Daoy (cell line): Measurements from ENCODE around the gene ZDHHC11B. TPM values are rescaled to one million over a fixed set of nuclear protein-coding genes. Genes with fewer than 3 reads are reported as not detected.
"Not testable (repeated sequence)": the region's sequence is repeated elsewhere in the genome, so short reads cannot be mapped to it uniquely, and the experiment has no call there.

Experiments
- DNase-seq: peaks from one replicate; pipeline ENCODE4 v3.0.0-alpha.2; 2015; ENCODE audit warnings: low read depth
- total RNA-seq: library from RNA; depleted of rRNA; stranded (reverse); fragments of >200 nt; shearing (Covaris generic); gene quantifications from 2 replicates; pipeline ENCODE4 v1.2.3, GENCODE V29; 2014

The ZDHHC11B gene
- total RNA-seq, 1 experiment from 2014 or later = under 0.01 TPM

DNA sequence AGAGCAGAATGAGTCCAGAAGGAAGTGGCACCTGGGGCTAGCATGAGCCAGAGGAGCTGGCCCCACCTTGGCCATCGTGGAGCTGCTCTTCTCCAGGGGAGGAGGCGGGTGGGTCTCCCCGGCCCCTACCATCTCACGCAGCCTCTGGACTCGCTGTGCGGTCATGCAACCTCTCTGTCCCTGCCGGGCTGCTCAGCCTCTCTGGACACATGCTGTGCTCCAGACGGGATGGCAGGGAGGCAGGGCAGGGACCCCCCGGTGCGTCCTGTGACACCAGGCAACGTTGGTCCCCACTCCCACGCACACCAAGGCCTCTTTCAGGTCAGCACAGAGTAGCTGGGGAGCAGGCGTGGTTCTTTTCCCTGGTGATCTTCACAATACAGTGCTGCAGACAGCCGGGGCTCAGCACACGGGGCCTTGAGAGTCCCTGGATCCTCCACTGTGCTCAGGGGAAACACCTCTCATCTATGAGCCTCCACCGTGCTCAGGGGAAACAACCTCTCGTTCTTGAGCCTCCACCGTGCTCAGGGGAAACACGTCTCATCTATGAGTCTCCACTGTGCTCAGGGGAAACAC lies 30.9 kb downstream of the ZDHHC11B start:
- DNase-seq = not testable (repeated sequence)

DNA sequence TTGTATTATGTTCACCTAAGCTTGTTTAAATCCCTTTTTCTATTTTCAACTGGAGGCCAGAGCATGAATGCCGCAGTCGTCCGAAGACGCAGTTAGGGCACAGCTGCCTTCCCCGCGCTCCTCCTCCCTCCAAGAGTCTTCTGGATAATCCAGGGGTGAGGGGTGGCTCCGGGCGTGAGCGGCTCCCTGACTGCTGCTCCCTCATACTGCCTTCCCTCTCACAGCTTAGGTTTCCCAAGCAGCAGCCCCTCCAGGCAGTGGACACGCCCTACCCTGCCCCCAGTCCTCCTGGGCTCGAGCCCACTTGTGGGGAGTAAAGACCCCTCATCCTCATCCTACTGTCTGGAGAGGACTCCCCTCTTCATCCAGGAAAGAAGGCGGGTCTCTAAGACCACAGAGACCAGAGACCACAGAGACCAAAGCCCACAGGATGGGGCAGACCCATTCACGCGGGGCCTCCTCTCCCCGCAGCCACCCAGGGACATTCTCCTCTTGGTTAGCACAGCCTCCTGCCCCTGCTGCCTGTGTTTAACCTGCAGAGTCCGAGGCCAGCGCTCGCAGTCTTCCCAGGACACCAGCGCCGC lies 31.9 kb downstream of the ZDHHC11B start:
- DNase-seq = not testable (repeated sequence)

DNA sequence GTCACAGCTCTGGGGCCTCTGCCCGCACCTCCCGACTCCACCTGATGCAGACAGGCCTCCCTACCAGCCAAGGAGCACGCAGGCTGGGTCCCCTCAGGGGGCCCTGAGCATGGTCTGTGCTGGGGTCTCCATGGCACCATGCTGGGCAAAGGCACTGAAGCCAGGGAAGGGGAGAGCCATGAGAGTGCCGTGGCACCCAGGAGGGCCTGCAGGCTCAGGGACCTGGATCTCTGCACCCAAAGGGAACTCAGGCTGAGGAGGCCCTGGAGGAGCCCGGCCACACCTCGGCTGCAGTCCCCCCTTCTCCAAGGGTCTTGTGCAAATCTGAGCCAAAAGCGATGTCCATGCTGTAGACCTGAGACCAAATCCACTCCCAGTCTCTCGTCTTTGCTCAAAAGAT lies 32.5 kb downstream of the ZDHHC11B start:
- DNase-seq = not testable (repeated sequence)

DNA sequence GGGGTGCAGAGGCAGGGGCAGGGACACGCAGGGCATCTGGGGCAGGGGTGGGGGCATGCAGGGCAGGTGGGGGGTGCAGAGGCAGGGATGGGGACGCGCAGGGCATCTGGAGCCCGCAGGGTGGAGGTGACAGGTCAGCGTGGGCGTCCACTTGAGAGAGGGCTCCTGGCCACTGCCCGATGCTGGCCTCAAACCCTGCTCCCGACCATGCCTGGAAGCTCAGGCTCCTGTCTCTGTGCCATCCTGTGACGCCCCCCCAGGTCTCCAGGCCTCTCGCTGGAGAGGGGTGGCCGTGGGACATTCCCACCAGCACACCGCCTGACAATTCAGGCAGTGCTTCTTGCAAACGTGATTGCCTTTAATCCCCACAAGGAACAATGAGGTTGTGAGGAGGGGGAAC lies 33.0 kb downstream of the ZDHHC11B start:
- DNase-seq = no peak

DNA sequence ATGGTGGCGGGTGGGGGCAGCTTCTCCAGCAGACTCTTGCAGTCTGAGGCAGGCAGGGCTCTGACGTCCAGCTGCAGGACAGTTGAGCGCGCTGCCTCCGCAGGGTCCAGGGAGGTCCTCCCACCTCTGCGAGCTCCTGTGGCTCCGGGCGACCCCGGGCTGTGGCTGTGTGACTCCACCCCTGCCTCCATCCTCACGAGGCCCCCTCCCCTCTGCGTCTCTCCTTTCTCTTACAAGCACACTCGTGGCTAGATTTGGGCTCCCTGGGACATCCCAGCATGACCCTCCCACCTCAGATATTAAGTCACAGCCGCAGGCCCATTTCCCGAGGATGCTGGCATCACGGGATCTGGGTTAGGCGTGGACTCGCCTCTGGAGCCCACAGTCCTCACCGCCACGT lies 34.3 kb downstream of the ZDHHC11B start:
- DNase-seq = not testable (repeated sequence)

DNA sequence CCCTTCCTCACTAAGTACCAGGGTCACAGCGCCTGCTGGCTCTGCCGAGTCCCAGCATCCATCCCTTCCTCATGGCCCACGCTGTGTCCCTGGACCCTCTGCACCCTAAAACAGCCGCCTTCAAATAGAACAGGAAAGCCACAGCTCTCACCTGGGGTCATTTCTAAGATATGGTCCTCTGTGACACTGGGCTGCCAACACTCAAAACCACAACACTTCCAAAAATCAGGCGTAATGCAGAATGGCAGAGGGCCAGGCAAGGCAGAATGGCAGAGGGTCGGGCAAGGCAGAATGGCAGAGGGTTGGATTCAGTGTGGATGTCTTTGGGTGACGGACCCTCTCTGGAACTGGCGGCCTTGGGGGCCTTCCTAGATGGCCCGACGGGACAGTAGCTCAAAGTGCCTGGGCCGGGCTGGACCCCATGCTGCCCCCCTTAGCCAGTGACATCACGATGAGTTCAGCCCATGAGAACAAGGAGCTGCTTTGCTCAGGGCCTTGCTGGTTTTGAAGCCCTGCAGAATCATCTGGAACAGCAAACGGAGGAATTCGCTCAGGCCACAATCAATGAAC lies 35.3 kb downstream of the ZDHHC11B start:
- no peak for DNase-seq

DNA sequence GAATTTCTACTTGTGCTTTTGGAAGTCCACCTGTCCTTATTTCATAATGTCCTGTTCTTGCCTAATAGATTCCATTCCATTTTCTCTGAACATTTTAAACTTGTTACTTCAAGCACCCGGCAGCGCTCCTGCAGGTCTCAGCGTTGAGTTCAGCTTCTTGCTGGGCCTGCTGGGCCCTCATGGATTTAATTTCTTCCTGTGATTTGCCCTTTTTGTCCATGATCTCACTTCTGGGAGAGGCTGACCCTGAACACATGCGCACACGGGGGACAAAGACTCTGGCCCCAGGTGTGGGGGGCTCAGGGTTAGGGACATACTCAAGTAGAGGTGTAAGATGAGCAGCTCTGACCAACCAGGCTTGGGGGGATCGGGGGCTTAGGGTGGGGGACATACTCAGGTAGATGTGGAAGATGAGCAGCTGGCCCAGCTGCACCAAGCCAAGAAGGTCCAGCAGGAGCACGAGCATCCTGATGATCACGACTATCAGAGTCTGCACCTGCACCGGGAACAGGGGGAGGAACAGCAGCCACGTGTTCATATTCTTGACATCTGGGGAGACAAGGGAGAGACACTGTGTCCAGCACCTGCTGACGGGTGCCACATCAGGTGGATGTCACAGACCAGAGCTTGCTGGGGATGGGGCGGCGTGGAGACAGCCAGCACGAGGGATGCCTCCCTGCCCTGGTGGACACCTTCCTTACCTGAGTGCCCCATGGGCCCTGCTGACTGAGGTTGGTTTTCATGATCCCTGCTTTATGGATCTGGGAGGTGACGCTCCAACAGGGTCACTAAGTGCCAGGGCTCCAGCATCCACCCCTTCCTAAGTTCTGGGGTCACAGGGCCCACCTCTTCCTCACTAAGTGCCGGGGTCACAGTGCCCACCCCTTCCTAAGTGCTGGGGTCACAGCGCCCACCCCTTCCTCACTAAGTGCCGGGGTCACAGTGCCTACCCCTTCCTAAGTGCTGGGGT lies 36.2 kb downstream of the ZDHHC11B start:
- DNase-seq = not testable (repeated sequence)

DNA sequence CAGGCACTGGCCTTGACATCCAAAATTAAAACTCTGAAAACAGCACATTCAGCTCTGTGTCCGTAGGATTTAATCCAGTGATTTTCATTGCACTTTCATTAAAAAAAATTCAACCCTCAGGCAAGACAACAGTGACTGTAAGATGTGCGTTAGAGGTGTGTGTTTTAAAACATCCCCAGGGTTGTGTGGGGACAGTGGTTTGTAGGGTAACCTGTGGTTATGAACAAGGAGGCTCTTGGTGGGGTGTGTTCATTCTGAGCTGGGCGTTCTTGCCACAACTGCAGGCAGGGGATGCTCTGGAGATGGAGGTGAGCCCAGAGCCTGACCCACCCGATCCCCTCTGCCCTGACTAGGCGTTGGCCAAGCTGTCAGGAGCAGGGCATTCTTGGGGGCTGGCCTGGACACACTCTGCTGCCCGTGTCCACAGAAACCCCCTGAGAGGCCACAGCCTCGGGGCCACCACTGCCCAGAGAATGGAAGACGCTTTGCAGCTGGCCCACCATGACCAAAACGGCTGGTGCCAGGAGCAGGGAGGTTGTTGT lies 37.2 kb downstream of the ZDHHC11B start:
- not testable (repeated sequence) for DNase-seq

DNA sequence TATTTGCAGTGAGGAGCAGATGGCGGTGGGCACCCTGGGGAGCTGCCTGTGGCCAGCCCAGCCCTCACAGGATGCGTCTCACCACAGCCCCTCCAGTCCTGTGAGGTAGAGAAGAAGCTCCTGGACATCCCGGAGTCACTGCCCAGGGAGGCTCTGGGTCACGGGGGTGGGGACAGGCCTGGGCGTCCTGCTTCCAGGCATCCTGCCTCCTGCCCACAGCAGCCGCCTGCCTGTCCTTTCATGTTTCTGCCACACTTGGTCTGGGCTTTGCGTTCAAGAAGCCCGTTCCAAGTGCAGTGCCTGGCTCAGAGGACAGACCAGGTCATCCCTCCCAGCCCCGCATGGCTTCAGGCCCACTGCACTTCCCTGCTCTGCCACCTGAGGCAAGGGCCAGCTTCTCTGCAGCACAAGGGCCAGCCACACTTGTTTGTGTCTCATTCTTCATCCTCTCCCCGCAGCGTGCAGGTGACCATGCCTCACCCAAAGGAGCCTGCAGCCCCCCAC lies 38.2 kb downstream of the ZDHHC11B start:
- no peak for DNase-seq

DNA sequence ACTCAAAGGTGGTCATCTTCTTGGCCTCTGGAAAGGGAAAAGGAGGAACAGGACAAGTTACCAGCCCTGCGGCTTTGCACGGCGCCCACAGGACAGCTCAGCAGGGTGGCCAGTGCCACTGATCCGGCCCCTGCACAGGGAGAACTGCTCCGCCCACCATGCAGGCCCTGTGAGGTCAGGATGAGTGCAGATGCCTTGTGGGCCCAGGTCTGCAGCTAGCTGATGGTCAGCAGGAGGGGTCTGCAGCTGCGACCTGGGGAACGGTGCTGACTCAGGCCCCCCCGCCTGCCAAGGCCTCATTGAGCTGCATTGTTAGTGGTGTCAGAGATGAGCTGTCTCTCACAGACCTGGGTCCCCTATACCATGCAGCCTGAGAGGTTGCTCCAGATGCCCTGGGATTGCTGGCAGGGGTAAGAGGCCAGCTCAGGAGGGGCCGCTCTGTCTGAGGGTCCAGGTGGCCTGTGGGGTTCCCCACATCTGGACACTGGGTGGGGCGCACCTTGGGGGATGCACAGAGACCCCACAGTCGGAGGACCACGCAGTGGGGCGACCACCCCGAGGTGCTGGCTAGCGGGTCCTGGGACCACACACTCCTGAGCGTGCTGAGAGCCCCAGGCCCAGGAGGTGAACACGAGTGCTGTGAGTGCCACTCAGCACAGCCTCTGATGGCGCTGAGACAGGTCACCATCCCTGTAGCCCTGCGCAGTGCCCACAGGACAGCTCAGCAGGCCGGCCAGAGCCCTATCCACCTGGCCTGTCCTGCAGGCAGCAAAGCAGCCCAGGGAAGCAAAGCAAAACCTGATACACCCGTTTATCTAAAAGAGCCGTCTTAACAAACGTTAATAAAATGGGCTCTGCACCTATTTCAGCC lies 39.0 kb downstream of the ZDHHC11B start:
- not testable (repeated sequence) for DNase-seq

DNA sequence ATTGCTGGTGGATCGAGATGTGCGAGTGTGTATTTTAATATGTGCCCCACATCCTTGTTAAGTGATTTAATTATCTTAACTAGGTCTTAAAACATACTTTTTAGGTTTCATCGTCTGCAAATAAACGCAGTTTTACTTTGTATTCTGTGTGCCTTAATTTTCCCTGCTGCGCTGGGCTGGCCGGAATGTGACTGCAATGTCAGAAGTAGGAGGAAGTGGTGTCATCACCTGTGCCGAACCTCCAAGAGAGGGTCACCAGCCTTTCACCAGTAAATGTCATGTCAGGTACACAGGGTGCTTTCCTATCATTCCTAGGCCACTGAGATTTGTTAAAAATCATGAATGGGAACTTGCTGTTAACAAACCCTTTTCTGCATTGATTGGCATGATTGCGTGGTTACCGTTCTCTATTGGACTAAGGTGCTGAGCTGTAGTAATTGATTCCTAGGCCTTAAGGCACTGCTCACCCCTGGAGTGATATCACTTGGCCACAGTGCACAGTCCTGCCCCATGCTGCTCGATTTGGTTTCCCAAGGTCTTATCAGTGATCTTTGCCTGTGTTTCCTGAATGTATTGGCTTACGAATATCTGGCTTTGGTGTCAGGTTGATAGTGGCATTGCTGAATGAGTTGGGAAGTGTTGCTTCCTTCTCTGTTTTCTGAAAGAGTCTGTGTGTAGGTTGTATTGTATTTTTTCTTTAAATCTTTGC lies 40.7 kb downstream of the ZDHHC11B start:
- DNase-seq = not testable (repeated sequence)

DNA sequence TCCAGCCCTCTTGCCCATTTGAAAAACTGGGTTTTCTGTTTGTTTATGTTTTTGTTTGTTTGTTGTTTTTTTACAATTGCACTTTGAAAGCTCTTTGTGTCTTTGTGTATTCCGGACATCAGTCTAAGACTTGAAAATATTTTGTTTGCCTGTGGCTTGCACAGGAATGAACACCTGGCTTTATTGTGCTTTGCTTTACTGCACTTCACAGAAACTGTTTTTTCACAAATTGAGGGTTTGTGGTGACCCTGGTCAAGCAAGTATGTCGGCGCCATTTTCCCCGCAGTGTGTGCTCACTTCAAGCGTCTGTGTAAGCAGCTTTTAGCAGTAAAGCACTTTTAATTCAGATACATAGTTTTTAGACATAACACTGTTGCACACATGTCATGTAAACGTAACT lies 42.3 kb downstream of the ZDHHC11B start:
- DNase-seq = not testable (repeated sequence)

DNA sequence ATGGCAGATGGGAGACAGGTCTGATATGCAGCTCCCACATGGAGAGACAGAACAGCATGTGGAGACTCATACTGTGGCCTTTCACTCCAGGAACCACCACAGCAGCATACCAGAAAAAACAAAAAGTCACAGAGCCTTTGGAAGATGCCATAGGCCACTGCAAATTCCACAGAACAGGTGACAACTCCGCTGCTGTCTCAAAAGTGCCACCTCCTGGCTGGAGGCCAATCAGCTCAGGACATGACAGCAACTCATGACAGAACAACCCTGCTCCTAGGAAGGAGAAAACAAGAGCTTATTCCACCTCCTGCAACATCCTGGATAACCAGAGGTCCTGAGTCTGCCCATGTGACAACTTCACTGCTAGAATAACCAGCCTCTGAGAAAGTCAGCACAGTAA lies 50.4 kb downstream of the ZDHHC11B start:
- not testable (repeated sequence) for DNase-seq

DNA sequence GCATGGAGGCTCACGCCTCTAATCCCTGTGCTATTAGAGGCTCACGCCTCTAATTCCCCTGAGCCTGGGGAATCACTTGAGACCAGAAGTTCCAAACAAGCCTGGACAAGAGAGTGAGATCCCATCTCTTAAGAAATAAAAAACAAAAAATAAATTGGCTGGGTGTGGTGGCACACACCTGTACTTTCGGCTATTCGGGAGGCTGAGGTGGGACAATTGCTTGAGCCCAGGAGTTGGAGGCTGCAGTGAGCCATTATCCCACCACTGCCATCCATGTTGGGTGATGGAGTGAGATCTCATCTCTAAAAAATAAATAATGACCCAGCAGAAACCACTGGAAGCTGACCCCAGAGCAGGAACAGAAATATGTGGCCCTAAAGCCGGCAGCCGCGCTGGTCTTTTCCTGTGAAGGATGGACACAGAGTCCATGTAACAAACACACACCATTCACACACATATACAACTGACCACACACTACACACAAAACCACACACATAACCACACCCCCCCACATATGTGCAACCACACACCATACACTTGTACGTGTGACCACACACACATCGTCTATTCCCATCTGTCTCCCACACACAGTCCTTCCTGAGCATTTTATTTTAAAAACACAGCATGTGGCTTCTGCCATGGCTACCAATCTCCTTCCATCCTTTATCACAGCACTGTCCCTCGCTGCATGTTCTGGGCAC lies 51.6 kb downstream of the ZDHHC11B start:
- DNase-seq = not testable (repeated sequence)

DNA sequence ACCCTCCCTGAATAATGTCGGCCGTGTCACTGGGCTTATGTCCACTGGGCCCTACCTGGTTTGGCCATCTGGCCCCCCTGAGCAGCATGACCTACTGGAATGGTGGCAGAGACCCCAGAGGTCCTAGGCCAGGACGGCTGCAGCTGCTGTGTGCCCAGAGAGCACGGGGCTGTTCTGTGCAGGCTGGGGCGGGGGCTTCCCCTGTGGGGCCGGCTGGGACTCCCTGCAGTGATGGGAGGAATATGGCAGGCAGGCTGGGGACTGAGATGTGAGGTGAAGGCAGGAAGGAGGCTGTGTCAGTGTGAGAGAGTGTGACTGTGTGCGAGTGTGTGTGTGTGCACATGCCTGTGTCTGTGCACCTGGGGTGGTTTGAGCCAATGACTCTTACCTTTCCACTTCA lies 55.3 kb downstream of the ZDHHC11B start:
- DNase-seq = not testable (repeated sequence)

DNA sequence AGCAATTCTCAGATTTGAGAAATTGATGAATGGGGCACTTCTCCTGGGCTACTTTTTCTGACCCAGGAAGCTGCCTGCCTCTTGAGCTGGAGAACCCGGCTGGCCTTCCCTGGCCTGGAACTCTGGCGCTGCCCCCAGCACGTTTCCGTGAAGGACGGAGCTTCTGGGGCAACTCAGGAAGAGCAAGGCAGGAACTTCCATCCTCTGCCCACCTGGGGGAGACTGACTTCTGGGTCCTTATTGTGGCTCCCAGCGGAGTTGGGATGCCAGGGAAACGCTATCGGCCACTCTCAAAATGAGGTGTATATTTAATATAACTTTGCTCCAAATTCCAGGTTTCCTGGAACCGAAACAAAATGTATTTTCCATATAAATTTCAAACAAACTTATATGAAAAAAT lies 57.4 kb downstream of the ZDHHC11B start:
- DNase-seq = not testable (repeated sequence)

DNA sequence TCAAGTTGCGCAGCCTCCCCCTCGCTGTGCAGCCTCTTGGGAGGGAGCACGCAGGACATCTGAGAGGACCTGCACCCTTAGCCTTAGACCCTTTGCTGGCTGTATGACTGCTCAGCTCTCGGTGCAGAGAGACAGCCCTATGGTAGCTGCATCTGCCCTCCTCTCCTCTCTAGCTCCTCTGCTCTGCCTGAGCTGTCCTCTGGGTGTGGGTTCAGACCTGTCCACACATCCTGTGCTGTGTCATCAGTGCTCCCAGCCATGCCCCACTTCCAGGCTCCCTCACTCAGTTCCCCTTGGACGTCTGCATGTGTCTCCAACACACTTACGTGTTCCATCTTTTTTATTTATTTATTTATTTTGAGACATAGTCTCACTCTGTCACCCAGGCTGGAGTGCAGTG lies 60.7 kb downstream of the ZDHHC11B start:
- DNase-seq = not testable (repeated sequence)

DNA sequence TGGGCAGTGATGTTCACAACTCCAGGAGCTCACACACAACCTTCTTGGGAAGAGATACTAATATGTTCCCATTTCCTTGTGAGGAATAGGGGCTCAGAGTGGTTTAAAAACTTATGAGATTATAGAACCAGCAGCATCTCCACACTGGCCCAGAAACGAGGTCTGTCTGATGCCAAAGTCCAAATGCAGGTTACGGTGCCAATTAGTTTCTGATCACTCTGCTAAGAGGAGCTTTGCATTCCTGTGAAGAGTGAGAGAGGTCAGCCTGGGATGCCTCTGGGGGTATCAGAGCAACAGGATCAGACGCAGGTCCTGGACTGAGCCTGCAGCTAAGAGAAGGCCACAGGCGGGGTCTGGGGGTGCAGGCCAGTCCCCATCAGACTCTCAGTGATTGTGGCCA lies 61.2 kb downstream of the ZDHHC11B start:
- DNase-seq = not testable (repeated sequence)

DNA sequence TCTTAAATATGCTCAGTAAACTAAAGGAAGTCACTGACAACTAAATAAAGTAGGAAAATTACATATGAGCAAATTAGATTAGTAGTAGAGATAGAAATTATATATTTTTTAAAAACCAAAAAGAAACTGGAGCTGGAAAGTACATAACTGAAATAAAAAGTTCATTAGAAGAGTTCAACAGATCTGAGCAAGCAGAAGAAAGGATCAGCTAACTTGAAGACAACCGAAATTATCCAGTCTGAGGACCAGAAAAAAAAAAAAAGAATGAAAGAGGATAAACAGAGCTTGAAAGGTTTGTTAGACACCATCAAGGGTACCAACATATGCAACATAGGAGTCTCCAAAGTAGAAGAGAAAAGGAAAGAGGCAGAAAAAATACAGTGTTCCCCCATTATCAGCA lies 65.2 kb downstream of the ZDHHC11B start:
- DNase-seq = not testable (repeated sequence)
